Embryonic facial prominence (tissue), 1 donor: ENCODE results near the gene CALHM4.
"Not testable (repeated sequence)": the region's sequence is repeated elsewhere in the genome, so short reads cannot be mapped to it uniquely, and the experiment has no call there.

Experiments used
- DNase-seq: peaks from one replicate; pipeline ENCODE4 v3.0.0-alpha.2; 2016; ENCODE audit errors: extremely low spot score

The CALHM4 gene

GRCh38 chr6:116577486-116577885 is 23.9 kb downstream of the CALHM4 start:
- no peak for DNase-seq

- no peak for DNase-seq
Measured at GRCh38 chr6:116578335-116578734, 24.8 kb downstream of the CALHM4 start.

- DNase-seq: no peak
Measured at GRCh38 chr6:116579143-116579542, 25.6 kb downstream of the CALHM4 start.

- DNase-seq: no peak
Measured at GRCh38 chr6:116580198-116580597, 26.6 kb downstream of the CALHM4 start.

- DNase-seq: no peak
Measured at GRCh38 chr6:116586276-116586675, 32.7 kb downstream of the CALHM4 start.

GRCh38 chr6:116586738-116587137 is 33.2 kb downstream of the CALHM4 start:
- no peak for DNase-seq

GRCh38 chr6:116595247-116595646 is 41.7 kb downstream of the CALHM4 start:
- no peak for DNase-seq

- no peak for DNase-seq
Measured at GRCh38 chr6:116596815-116597214, 43.3 kb downstream of the CALHM4 start.

GRCh38 chr6:116603916-116604315 is 50.4 kb downstream of the CALHM4 start:
- not testable (repeated sequence) for DNase-seq

GRCh38 chr6:116604868-116605267 is 51.3 kb downstream of the CALHM4 start:
- DNase-seq: not testable (repeated sequence)

GRCh38 chr6:116605935-116606334 is 52.4 kb downstream of the CALHM4 start:
- no peak for DNase-seq
